ENCODE measurements around the gene CLDND2. TPM values are rescaled to one million over a fixed set of nuclear protein-coding genes. Genes with fewer than 3 reads are reported as not detected.
"Not testable (repeated sequence)": the region's sequence is repeated elsewhere in the genome, so short reads cannot be mapped to it uniquely, and the experiment has no call there.

Gene CLDND2
- not detected in 2 replicates for total RNA-seq

GRCh38 chr19:51368366-51369282 lies at the start of gene CLDND2:
Gene CLDND2 (minus strand): TSS chr19:51369003. CDS start chr19:51368577, 426 bp downstream.
- DNase-seq (ENCODE audit: extremely low read depth, low read depth, low spot score): no peak

GRCh38 chr19:51417810-51418157 lies 49.0 kb upstream of the CLDND2 start:
- DNase-seq (ENCODE audit: extremely low read depth, low read depth, low spot score): no peak

DNA sequence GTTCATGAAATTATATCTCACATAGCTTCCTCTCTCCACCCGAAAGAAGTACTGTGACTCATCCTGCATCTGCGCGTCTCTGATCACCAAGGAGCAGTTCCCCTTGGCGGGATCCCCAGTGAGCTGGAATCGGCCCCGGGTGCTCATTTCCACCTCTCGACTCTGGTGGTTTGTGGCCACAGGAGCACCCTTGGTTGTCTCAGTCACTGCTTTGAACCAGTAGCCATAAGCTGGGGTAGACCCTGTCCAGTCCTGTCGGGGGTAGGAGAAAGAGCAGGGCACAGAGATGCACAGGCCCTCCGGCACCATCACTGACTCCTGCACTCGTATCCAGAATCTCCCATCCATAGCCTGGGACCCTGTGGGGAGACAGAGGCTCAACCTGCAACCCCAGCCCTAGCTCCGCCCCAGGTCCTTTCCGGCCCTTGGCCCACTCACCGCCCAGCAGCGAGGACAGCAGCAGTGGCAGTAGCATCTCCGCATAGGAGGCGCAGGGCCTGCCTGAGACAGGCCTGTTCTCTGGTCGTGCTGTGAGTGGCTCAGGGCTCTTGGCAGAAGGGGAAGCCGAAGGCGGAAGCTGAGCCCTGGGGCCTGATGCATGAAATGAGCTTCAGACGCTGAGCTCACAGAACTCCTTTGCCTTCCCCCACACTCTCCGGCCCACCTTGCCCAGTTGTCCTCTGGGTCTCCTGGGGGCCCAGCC lies 48.5 kb upstream of the CLDND2 start, which contains the start of gene SIGLEC10:
Gene SIGLEC10, minus strand, starts transcription at position 536 of the 703 bp plus-strand sequence. Its CDS starts 61 bp downstream, at position 475.
- DNase-seq (ENCODE audit: extremely low read depth, low read depth, low spot score): no peak

DNA sequence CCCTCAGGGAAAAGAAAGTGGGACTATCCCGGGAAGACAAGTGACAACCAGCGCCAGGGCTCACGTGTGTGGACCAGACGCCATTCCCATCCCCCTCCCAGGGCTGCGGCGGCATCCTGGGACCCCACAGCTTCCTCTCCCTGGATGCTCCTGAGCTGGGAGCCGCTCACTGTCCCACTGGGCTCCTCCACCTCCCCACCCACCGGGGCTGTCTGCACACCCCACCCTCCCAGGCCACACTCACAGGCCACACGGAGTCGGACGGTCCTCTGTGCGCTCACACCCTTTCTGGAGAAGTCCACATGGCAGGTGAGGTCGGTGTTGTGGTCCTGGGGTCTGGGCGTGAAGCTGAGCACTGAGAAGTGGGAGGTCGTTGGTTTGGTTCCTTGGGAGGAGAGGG lies 47.6 kb upstream of the CLDND2 start:
- DNase-seq (ENCODE audit: extremely low read depth, low read depth, low spot score): not testable (repeated sequence)

- DNase-seq (ENCODE audit: extremely low read depth, low read depth, low spot score): no peak
Measured at GRCh38 chr19:51415187-51415586, 46.4 kb upstream of the CLDND2 start.

GRCh38 chr19:51410950-51411748 lies 42.3 kb upstream of the CLDND2 start:
- no peak for DNase-seq (ENCODE audit: extremely low read depth, low read depth, low spot score)

DNA sequence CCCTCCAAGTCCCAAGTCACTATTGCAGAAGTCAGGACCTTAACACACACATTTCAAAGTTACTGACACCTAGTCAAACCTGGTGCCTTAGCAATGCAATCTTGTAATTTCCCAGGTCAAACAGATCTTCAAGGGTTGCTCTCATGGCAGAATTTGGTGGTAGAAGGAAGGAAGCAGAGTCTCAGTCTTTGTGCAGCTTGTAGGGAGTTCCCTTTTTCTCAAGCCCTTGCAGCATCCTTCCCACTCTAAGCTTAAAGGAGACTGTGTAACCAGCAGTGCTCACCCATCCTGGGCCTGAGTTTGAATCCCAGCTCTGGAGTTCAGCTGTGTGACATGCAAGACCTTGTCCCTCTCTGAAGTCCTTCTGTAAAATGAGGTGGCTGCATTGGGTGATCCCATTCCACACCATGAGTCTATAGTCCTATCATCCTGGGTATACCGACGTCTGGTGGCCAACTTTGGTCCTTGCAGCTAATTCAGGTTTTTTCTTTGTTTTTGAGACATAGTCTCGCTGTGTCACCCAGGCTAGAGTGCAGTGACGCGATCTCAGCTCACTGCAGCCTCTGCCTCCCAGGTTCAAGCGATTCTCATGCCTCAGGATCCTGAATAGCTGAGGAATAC lies 38.8 kb upstream of the CLDND2 start:
- DNase-seq (ENCODE audit: extremely low read depth, low read depth, low spot score): no peak

GRCh38 chr19:51402117-51402516 lies 33.3 kb upstream of the CLDND2 start:
- no peak for DNase-seq (ENCODE audit: extremely low read depth, low read depth, low spot score)

- DNase-seq (ENCODE audit: extremely low read depth, low read depth, low spot score): not testable (repeated sequence)
Measured at GRCh38 chr19:51399936-51400335, 31.1 kb upstream of the CLDND2 start.

DNA sequence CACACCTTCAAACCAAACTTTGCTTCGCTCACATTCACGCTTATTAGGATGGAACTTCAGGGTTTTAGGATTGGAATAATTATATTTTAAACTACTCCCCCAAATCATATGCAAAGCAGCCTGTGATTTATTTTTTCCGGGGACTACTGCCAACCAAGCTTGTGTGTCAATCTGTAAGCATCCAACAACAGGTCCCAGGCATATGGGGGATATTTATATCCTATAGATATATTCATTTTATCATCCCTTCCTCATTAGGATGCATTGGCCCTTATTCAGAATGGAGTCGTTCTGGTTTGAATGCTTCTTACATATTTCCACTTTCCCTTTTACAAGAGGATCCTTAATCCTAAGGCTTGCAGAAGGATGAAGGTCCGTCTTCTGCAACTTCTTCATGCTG lies 30.4 kb upstream of the CLDND2 start:
- DNase-seq (ENCODE audit: extremely low read depth, low read depth, low spot score): no peak

DNA sequence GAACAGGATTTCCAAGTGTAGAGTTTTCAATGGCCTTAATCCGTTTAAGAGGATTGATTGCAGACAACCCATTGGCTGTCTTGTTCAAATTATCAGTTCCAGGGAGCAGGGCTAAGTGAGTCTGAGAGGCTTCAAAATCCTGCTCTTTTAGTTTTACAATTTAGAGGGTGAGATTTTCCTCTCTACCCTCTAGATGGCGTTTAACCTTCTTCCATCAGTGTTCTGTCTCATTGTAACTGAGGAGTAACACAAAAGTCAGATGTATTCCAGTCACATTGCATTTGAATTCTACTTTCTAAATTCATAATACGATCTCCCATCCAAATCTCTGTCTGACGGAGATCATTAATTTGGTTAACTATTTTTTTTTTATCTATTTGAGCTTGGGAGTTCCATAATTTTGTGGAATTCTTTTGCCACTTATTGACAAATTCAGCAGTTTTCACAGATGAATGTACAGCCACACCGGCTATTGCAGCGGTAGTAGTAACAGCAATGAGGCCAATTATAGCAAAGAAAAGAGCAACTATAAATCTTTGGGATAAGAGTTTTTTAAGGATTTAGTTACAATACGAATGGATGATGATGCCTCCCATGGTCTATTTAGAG lies 29.4 kb upstream of the CLDND2 start:
- DNase-seq (ENCODE audit: extremely low read depth, low read depth, low spot score): no peak

DNA sequence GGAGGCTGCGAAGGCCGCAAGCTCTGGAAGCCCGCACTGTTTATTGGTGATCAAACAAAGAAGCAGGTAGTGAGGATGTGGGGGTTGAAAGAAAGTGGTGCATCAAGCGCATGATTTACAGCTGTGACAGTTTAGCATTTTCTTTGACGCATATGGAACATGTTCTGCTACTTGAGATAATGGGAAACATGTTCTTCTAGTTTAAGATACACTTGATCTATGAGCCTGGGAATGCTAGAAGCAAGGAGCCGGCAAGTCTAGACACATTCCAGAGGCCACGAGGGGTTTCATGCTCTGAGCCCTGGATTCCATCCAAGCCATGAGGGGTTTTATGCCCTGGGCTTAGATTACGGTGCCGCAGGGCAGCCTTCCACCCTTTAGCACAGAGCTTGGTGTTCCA lies 28.6 kb upstream of the CLDND2 start:
- DNase-seq (ENCODE audit: extremely low read depth, low read depth, low spot score): not testable (repeated sequence)

GRCh38 chr19:51396175-51396574 lies 27.4 kb upstream of the CLDND2 start:
- DNase-seq (ENCODE audit: extremely low read depth, low read depth, low spot score): no peak

GRCh38 chr19:51394050-51394836 lies 25.4 kb upstream of the CLDND2 start:
- peak; percentile 94 for DNase-seq (ENCODE audit: extremely low read depth, low read depth, low spot score)

GRCh38 chr19:51392701-51393100 lies 23.9 kb upstream of the CLDND2 start:
- no peak for DNase-seq (ENCODE audit: extremely low read depth, low read depth, low spot score)

- DNase-seq (ENCODE audit: extremely low read depth, low read depth, low spot score): no peak
Measured at GRCh38 chr19:51391073-51391611, 22.3 kb upstream of the CLDND2 start.

DNA sequence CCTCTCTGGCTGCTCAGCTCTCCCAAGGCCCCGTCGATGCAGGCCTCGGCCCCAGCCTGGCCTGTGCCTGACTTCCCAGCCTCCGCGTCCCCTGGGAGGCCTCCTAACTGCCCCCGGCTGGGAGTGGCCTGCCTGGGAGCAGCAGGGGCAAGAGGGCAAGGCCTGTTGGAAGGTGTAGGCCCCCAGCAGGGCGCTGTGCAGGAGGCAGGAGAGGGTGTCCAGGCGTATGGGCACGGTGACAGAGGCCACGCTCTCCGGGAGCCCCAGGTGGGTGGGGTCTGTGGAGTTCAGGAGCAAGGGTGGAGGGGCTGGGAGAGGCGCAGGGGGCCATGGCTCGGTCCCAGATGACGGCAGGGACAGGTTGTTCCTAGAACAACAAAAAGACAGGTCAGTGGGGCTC lies 20.3 kb upstream of the CLDND2 start:
- DNase-seq (ENCODE audit: extremely low read depth, low read depth, low spot score): no peak

- DNase-seq (ENCODE audit: extremely low read depth, low read depth, low spot score): no peak
Measured at GRCh38 chr19:51387924-51388389, 19.2 kb upstream of the CLDND2 start, which contains the start of gene LIM2. Gene LIM2 (minus strand): TSS chr19:51387974. CDS start chr19:51387443, 531 bp downstream.
